Raji (cell line): ENCODE data around the gene INPP5K.
A peak's percentile ranks its signal among the peaks of the same experiment; 100 is the strongest.

Source experiments
- POLR2A ChIP-seq: IDR thresholded peaks from 2 replicates; pipeline ENCODE4 v1.6.1; 2011; ENCODE audit warnings: low read depth, low read length, control low read depth; ENCODE audit not compliant: insufficient read depth

INPP5K gene

GRCh38 chr17:1470755-1471462 is 45.5 kb downstream of the INPP5K start:
- TF ChIP-seq POLR2A, result no peak

- TF ChIP-seq POLR2A, result no peak
Observed at GRCh38 chr17:1470071-1470754, 46.2 kb downstream of the INPP5K start.

- TF ChIP-seq POLR2A, result no peak
Observed at GRCh38 chr17:1469231-1469852, 47.1 kb downstream of the INPP5K start.

- no peak for TF ChIP-seq POLR2A
Observed at GRCh38 chr17:1467898-1468492, 48.4 kb downstream of the INPP5K start.

GRCh38 chr17:1467258-1467657 is 49.2 kb downstream of the INPP5K start:
- no peak for TF ChIP-seq POLR2A

DNA sequence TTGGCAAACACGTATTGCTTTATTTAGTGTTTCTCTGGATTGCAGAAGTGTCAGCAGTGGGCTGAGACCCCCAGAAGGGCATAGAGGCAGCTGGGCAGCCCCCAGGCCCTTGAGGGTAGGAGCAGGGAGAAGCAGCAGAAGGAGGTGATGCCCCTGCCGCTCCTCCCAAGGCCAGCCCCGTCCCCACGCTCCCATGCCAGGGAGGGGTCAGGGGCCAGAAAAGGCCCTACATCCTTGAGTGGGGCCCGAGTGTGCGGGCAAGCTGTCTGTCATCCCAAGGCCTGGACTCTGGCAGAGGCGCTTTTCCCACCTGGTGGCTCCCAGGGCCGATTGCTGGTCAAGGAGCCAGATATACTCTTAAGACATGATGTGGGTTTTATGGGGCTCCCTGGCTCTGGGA is 52.2 kb downstream of the INPP5K start:
- no peak for TF ChIP-seq POLR2A

GRCh38 chr17:1462164-1463112 is 54.0 kb downstream of the INPP5K start:
- no peak for TF ChIP-seq POLR2A

GRCh38 chr17:1461198-1461944 is 55.0 kb downstream of the INPP5K start:
- no peak for TF ChIP-seq POLR2A

GRCh38 chr17:1460233-1460632 is 56.2 kb downstream of the INPP5K start:
- TF ChIP-seq POLR2A, result no peak

- TF ChIP-seq POLR2A, result peak; percentile 80
Observed at GRCh38 chr17:1455797-1456599, 60.4 kb downstream of the INPP5K start, which contains the start of gene CRK. TSS of gene CRK (minus strand) at chr17:1456232. CDS start at chr17:1456117, 115 bp downstream.

- no peak for TF ChIP-seq POLR2A
Observed at GRCh38 chr17:1455291-1455796, 61.1 kb downstream of the INPP5K start.

GRCh38 chr17:1454541-1454940 is 61.9 kb downstream of the INPP5K start:
- no peak for TF ChIP-seq POLR2A

GRCh38 chr17:1452836-1453235 is 63.6 kb downstream of the INPP5K start:
- TF ChIP-seq POLR2A, result no peak
